ENCODE results near the gene DNAH5.
A peak's percentile ranks its signal among the peaks of the same experiment; 100 is the strongest.
"Not testable (repeated sequence)": the region's sequence is repeated elsewhere in the genome, so short reads cannot be mapped to it uniquely, and the experiment has no call there.

DNAH5 gene, protein sequence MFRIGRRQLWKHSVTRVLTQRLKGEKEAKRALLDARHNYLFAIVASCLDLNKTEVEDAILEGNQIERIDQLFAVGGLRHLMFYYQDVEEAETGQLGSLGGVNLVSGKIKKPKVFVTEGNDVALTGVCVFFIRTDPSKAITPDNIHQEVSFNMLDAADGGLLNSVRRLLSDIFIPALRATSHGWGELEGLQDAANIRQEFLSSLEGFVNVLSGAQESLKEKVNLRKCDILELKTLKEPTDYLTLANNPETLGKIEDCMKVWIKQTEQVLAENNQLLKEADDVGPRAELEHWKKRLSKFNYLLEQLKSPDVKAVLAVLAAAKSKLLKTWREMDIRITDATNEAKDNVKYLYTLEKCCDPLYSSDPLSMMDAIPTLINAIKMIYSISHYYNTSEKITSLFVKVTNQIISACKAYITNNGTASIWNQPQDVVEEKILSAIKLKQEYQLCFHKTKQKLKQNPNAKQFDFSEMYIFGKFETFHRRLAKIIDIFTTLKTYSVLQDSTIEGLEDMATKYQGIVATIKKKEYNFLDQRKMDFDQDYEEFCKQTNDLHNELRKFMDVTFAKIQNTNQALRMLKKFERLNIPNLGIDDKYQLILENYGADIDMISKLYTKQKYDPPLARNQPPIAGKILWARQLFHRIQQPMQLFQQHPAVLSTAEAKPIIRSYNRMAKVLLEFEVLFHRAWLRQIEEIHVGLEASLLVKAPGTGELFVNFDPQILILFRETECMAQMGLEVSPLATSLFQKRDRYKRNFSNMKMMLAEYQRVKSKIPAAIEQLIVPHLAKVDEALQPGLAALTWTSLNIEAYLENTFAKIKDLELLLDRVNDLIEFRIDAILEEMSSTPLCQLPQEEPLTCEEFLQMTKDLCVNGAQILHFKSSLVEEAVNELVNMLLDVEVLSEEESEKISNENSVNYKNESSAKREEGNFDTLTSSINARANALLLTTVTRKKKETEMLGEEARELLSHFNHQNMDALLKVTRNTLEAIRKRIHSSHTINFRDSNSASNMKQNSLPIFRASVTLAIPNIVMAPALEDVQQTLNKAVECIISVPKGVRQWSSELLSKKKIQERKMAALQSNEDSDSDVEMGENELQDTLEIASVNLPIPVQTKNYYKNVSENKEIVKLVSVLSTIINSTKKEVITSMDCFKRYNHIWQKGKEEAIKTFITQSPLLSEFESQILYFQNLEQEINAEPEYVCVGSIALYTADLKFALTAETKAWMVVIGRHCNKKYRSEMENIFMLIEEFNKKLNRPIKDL (N-terminal part only)

GRCh38 chr5:13944560-13945199, at the start of gene DNAH5:
DNAH5 (minus strand) TSS chr5:13944688; CDS start chr5:13944438, 250 bp downstream.
- DNase-seq (ENCODE audit: low spot score) = no peak

DNA sequence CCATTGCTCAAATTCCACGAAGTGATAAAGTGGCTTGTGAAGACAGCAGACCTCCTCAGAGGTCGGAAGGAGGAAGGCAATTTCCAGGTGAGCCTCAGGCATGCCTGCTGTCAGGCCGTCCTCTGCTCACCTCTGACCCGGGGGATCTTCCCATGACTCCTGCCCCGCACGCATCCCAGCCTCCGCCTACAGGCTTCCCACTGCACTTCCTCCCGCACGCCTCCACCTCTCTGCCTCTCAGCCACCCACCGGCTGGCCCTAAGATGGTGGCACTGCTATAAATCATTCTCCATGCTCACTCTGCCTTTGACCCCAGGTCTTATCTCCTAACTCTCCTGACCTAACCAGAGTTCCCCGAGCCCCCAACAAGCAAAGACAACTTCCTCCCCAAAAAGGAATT, 49.4 kb upstream of the DNAH5 start:
- DNase-seq (ENCODE audit: low spot score) = no peak

DNA sequence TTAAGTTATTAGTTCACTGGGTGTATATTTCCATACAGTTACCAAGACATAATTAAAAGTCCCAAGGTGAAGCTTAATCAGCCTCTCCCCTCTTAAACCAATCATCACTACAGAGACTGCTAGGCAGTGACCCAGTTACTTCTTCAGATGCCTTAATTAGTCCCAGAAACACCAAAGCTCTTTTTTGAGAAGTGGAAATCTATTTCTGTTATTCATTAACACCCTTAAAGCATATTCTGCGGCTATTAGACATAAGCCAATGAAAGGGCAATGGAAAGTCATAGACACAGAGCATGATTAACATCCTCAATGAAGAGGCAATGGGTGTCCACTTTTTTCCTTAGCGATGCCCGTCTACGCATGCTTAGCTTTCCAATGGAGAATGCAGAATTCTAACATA, 48.3 kb upstream of the DNAH5 start:
- no peak for DNase-seq (ENCODE audit: low spot score)

- DNase-seq (ENCODE audit: low spot score) = no peak
Measured at GRCh38 chr5:13991365-13991764, 46.9 kb upstream of the DNAH5 start.

DNA sequence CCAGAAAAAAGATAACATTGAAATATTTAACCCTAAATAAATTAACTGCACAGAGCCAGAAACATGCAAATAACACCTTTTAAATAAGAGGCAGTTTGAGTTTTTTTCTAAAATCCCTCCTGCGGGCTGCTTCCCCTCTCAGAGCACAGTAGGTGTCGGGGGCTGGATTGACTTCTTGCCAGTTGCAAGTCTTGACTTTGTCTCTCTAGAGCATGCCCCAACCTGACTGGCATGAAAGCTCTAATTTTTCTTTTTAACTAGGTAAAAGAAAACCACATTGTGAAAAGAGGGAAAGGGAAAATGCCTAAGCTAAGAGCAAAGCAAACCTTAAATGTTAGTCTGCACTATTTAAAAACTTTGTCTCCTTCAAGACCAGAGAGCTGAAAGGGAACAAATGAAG, 46.4 kb upstream of the DNAH5 start:
- no peak for DNase-seq (ENCODE audit: low spot score)

- DNase-seq (ENCODE audit: low spot score) = no peak
Measured at GRCh38 chr5:13989832-13990231, 45.3 kb upstream of the DNAH5 start.

DNA sequence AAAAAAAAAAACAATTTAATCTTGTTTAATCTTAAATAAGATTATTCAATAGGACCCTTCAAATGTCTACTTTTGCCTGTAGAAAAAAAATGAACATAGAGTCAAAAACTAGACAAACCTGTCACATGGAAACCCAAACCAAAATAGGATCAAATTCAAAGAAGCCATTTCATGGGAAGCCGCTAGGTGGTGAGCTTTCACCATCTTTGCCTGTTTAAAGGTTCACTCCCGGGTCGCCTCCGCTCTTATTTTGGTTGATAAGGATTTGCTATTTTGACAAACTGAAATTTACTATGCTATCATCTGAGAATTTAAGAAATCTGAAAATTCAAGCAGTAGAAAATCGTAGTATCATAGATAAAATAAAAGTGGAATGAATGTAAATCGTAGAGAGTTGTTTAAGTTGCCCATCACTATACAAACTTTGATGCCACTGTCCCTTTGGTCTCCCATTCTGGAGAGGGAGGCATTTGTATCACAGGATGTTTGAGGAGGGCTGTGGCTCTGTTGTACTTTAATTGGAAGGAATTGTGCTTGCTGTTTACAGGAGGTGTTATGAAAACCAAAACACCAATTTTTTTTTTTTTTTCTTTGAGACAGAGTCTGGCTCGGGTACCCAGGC, 43.5 kb upstream of the DNAH5 start:
- DNase-seq (ENCODE audit: low spot score) = peak; percentile 30

DNA sequence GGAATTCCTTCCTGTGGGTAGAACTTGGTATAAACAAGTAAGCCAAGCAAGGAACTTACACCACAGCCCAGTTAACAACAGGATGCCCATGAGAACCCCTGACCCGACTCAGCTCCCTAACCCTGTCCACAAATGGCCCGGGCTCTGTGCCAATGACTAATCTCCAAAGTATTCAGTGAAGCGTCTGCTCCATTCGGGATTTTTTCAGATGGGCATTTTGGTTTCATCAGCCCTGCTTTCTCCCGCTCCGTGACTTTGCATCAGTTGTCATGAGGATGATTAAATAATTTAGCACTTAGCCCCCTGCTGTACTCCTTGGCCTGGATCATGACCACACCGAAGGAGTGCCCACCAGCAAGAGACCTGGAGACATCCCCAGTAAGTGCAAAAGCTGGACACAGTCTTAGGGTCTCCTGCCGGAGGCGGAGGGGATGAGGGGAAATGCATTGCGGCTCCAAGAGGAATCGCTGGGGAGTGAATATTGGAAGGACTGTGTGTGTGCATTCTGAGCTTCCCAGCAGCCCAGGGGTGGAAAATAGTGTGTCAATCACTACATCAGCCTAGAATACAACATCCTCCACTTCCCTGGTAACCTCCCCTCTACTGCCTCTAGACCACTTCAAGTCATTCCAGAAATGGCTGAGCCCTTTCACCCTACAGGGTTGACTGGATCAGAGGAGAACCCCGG, 41.4 kb upstream of the DNAH5 start:
- DNase-seq (ENCODE audit: low spot score) = peak; percentile 53

- DNase-seq (ENCODE audit: low spot score) = not testable (repeated sequence)
Measured at GRCh38 chr5:13984888-13985287, 40.4 kb upstream of the DNAH5 start.

DNA sequence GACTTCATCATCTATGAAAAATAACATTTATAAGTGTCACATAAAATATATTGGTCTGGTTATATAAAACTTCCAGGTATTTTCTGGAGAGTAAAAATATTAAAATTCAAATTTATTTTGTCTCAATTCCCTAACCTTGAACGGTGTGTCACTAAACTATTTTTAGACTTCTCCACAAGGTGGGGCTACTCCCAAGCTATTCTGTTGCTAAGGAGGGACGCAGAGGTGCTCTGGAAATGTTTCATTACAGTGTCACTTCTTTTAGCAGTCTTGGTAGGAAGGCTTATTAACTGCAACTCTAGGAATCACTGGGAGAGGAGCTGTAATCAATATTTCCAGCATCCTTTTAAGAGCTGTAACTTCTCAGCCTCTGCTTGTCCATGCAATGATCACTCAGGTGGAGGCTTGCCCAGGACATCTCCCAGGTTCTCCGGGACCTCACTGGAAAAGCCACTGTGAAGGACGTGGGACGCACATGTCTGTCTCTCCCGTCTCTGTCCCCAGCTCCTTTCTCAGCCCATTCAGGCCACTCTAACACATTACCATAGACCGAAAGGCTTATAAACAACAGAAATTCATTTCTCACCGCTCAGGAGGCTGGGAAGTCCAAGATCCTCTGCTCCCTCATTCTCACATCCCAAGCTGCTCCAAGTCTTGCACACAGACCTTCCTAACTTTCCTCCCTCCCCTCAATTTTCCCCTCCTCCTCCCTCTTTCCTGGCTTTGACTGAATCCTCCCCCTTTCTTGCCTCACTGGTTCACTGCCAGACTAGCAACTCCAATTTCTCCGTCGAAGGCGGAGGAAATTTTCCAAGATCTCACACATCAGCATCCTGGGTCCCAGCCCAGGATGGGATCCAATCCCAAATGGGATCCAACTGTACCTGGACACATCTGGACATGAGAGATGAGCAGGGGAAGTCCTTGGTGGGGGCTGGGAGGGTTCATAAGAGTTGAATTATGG, 32.7 kb upstream of the DNAH5 start:
- DNase-seq (ENCODE audit: low spot score) = peak; percentile 37

GRCh38 chr5:13976223-13976622, 31.7 kb upstream of the DNAH5 start:
- no peak for DNase-seq (ENCODE audit: low spot score)

- DNase-seq (ENCODE audit: low spot score) = no peak
Measured at GRCh38 chr5:13975246-13975645, 30.8 kb upstream of the DNAH5 start.

DNA sequence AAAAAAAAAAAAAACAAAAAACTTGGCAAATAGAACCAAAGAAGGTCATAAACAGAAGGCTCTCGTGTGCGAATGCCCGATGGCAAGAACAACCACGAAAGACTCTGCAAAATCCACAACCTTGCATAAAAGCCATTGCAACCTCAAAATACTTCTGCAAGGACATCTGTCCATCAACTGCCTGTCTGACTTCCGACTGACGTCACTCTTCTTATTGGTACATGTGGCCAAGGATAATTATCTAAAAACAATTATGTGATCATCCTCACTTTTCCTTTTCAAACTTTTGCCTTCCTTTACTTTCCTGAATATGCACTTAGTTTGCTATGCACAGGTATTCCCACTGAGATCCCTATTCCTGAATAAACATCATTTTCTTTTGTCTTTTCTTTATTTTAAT, 29.2 kb upstream of the DNAH5 start:
- no peak for DNase-seq (ENCODE audit: low spot score)

- DNase-seq (ENCODE audit: low spot score) = no peak
Measured at GRCh38 chr5:13972029-13972428, 27.5 kb upstream of the DNAH5 start.

- DNase-seq (ENCODE audit: low spot score) = peak; percentile 18
Measured at GRCh38 chr5:13957032-13957645, 12.7 kb upstream of the DNAH5 start.

DNA sequence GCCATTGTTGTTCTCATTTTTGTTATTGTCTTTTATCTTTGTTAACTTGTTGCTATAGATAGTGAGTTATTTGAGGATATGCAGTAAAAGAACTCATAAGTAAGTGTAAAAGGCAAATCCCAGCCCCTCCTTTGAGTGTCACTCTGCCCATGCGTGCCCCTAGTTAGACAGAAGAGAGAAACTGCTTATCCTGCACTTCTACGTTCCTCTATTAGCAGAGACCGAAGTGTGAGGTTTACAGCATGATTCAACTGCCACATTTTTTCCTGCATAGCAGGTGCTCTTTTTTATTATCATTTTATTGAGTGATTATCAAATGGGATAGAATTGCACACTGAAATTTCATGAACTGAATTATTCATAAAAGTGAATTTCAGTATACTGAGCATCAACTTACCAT, 12.0 kb upstream of the DNAH5 start:
- DNase-seq (ENCODE audit: low spot score) = no peak

DNA sequence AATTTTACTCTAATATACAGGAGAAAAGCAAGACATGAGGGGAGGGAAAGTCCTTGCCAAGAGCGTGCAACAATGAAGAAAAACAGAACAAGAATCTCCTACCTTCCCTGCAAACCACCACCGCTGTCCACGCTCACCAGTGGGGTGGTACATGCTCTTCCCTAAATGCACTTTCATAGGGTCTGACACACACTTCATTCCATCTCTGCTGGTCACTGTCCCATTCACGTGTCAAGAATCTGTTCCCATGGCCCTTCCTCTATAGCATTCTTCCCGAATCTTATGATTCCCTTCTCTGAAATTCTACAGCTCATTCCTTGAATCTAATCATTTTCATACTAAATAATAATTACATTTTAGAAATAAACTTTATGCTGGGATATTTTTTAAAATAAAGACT, 11.4 kb upstream of the DNAH5 start:
- no peak for DNase-seq (ENCODE audit: low spot score)

DNA sequence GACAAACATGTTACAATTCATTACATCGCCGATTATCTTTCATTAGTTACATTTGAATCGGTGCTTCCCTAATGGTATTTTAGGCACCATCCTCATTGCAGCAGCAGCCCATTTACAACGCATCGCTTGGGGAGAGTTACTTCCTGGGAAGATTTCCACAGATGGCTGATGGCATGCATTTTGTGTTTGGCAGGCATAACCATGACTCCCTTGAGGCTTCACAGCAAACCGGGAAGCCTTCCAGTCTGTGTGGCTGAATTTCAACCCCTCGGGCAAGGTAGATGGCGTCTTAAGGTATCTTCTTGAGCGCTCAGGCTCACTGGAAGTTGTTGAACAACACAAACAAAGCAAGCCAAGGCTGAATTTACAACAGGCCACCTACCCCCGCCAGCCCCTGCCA, 1.6 kb upstream of the DNAH5 start:
- no peak for DNase-seq (ENCODE audit: low spot score)

DNA sequence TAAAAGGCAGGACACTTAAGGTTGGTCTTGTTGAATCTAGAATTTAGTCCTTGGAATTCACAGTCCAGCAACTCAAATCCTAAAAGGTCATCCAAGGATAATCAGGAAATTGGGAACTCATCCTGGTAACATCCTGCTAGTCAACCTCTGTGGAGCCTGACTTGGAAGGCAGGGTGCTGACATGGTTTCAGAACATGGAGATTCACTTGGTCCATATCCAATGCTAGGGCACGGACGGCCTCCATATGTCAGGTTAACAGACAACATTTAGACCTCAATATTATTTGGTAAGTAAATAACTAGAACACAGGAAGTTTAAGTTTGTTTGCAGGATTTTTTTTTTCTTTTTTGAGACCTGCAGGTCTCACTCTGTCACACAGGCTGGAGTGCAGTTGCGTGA, 783 bp upstream of the DNAH5 start:
- DNase-seq (ENCODE audit: low spot score) = no peak

Measured in COLO829 (cell line).